Bronchial epithelial cell (primary cell): ENCODE results near the gene OR52E4. TPM values are rescaled to one million over a fixed set of nuclear protein-coding genes. Genes with fewer than 3 reads are reported as not detected.

Experiments used
- DNase-seq: peaks from one replicate; pipeline ENCODE4 v3.0.0-alpha.2; 2010; ENCODE audit warnings: low read depth
- FAIRE-seq: peaks from 2 replicates; lab custom pipeline; 2011; peaks lifted over from hg19 to GRCh38; lab: Jason Lieb, UNC
- H3K27me3 ChIP-seq: 2 replicates; pipeline ENCODE4 v1.5.1; 2011; ENCODE audit warnings: low read length; ENCODE audit not compliant: control insufficient read depth, insufficient read depth
- H3K36me3 ChIP-seq: 2 replicates; pipeline ENCODE4 v1.5.1; 2011; ENCODE audit warnings: low read length; ENCODE audit not compliant: control insufficient read depth, insufficient read depth
- H3K4me3 ChIP-seq: 2 replicates; pipeline ENCODE4 v1.5.1; 2011; ENCODE audit warnings: mild to moderate bottlenecking, low read depth, low read length, control low read depth
- CTCF ChIP-seq: IDR thresholded peaks from 2 replicates; pipeline ENCODE4 v1.5.1; 2011; ENCODE audit warnings: mild to moderate bottlenecking, moderate library complexity, low read length, control low read depth, inconsistent platforms; ENCODE audit not compliant: insufficient read depth, severe bottlenecking
- total RNA-seq: library from RNA; depleted of rRNA; stranded (reverse); fragments of >200 nt; gene quantifications from 2 replicates; pipeline ENCODE4 v1.2.1, GENCODE V29; 2014

The OR52E4 gene
- total RNA-seq, 1 donor from 2014 or later, result not detected

- no peaks in the 10 kb centered on the region for H3K27me3 ChIP-seq
- no peak for DNase-seq
- no peak for TF ChIP-seq CTCF
- no peaks in the 10 kb centered on the region for H3K36me3 ChIP-seq
- no peak for FAIRE-seq
- H3K4me3 ChIP-seq, result no peak overlapping the region
Observed at GRCh38 chr11:5887172-5887571, 6.7 kb downstream of the OR52E4 start.

- no peaks in the 10 kb centered on the region for H3K27me3 ChIP-seq
- H3K36me3 ChIP-seq, result no peaks in the 10 kb centered on the region
- no peak for FAIRE-seq
- TF ChIP-seq CTCF, result no peak
- H3K4me3 ChIP-seq, result no peak overlapping the region
- DNase-seq, result no peak
Observed at GRCh38 chr11:5887661-5888060, 7.2 kb downstream of the OR52E4 start.

GRCh38 chr11:5891216-5891800, 10.9 kb downstream of the OR52E4 start:
- no peak overlapping the region for H3K4me3 ChIP-seq
- TF ChIP-seq CTCF, result peak; percentile 15
- FAIRE-seq, result no peak
- no peaks in the 10 kb centered on the region for H3K27me3 ChIP-seq
- H3K36me3 ChIP-seq, result no peaks in the 10 kb centered on the region
- peak; percentile 27 for DNase-seq

- FAIRE-seq (no peak), DNase-seq (no peak)
- H3K4me3 ChIP-seq, result no peak within 1 kb of the TSS
- no peaks in the 10 kb centered on the region for H3K27me3 ChIP-seq
- H3K36me3 ChIP-seq, result no peaks in the 10 kb centered on the region
- TF ChIP-seq CTCF, result no peak
Observed at GRCh38 chr11:5892908-5893307, 12.5 kb downstream of the OR52E4 start, which contains the start of gene OR52E5. TSS of gene OR52E5 (plus strand) at chr11:5893208. CDS start at chr11:5900777, 7,569 bp downstream.

GRCh38 chr11:5899534-5899933, 19.1 kb downstream of the OR52E4 start:
- no peak for TF ChIP-seq CTCF
- DNase-seq (no peak), FAIRE-seq (no peak)
- Histone ChIP-seq H3K36me3 (no peaks in the 10 kb centered on the region), H3K4me3 (no peak overlapping the region), H3K27me3 (no peaks in the 10 kb centered on the region)

- Histone ChIP-seq H3K27me3 (no peaks in the 10 kb centered on the region), H3K36me3 (no peaks in the 10 kb centered on the region), H3K4me3 (no peak overlapping the region)
- DNase-seq, result no peak
- FAIRE-seq, result peak; percentile 32
- TF ChIP-seq CTCF, result no peak
Observed at GRCh38 chr11:5910540-5910939, 30.1 kb downstream of the OR52E4 start.
